NCI-H1930 (cell line): Measurements from ENCODE around the gene GCNT1.
A peak's percentile ranks its signal among the peaks of the same experiment; 100 is the strongest.

Experiments used
- DNase-seq, 2 experiments: peaks; one replicate each; lab custom pipeline; 2025; lab: John Stamatoyannopoulos, UW

Gene GCNT1

GRCh38 chr9:76534026-76534425, 75.0 kb downstream of the GCNT1 start:
- no peak for DNase-seq

GRCh38 chr9:76537150-76537646, 78.2 kb downstream of the GCNT1 start:
- DNase-seq = no peak

GRCh38 chr9:76539180-76539579, 80.2 kb downstream of the GCNT1 start:
- DNase-seq = no peak

- DNase-seq = peak in 1 of 2 experiments; percentile 24
These were observed 83.4 kb downstream of the GCNT1 start for GRCh38 chr9:76542360-76542759.

GRCh38 chr9:76545191-76545590, 86.2 kb downstream of the GCNT1 start:
- DNase-seq = no peak

GRCh38 chr9:76552181-76552580, 93.2 kb downstream of the GCNT1 start:
- DNase-seq = no peak

GRCh38 chr9:76552751-76553455, 93.9 kb downstream of the GCNT1 start:
- DNase-seq = no peak

GRCh38 chr9:76553680-76554079, 94.7 kb downstream of the GCNT1 start:
- no peak for DNase-seq
